Measurements from ENCODE around the gene GSS. TPM values are rescaled to one million over a fixed set of nuclear protein-coding genes. Genes with fewer than 3 reads are reported as not detected.
"Not testable (repeated sequence)": the region's sequence is repeated elsewhere in the genome, so short reads cannot be mapped to it uniquely, and the experiment has no call there.

Gene GSS
- total and polyA plus RNA-seq, 2 donors, result 32.0 to 40.0 TPM

GRCh38 chr20:34888468-34888867 is 67.1 kb downstream of the GSS start:
- 57% methylated on average over 1 of the region's 1 CpG for WGBS
- no peak for DNase-seq (ENCODE audit: low read depth in 6 of 9, low spot score in 9 of 9)
- Histone ChIP-seq H3K27ac (ENCODE audit: low read depth in 1 of 2, low read length in 1 of 2) (no peak overlapping the region), H3K4me1 (ENCODE audit: control insufficient read depth in 2 of 2, insufficient read depth in 2 of 2, low read length in 2 of 2) (peaks cover 6 to 13% of the 10 kb centered on the region in 2 donors), H3K9me3 (ENCODE audit: control insufficient read depth in 2 of 2, insufficient read depth in 1 of 2, low read length in 1 of 2) (no peaks in the 10 kb centered on the region), H3K36me3 (ENCODE audit: control insufficient read depth in 2 of 2, insufficient read depth in 2 of 2, low read length in 1 of 2) (no peaks in the 10 kb centered on the region), H3K27me3 (ENCODE audit: control insufficient read depth in 2 of 2, insufficient read depth in 1 of 2, low read length in 1 of 2) (no peaks in the 10 kb centered on the region), H3K4me3 (ENCODE audit: low read length in 2 of 2) (no peak overlapping the region)

DNA sequence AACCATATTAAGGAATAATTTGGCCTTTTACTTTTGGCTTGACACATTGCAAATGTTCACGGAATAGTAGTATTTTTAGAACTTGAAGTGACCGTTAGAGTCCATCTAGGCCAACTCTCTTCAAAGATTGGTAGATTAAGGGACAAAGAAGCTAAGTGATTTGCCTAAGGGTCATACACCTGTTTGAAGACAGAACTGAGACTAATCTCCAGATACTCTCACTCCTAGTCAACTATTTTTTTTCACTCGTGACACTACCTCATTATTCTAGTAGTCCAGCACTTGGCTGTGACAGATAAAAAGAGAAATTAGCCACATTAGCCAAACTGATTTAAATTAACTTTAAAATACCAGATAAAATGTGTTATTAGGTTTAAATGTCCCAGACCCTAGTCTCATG is 68.6 kb downstream of the GSS start:
- DNase-seq (ENCODE audit: low read depth in 6 of 9, low spot score in 9 of 9), result no peak
- Histone ChIP-seq H3K4me3 (ENCODE audit: low read length in 2 of 2) (no peak overlapping the region), H3K9me3 (ENCODE audit: control insufficient read depth in 2 of 2, insufficient read depth in 1 of 2, low read length in 1 of 2) (no peaks in the 10 kb centered on the region), H3K27ac (ENCODE audit: low read depth in 1 of 2, low read length in 1 of 2) (no peak overlapping the region), H3K4me1 (ENCODE audit: control insufficient read depth in 2 of 2, insufficient read depth in 2 of 2, low read length in 2 of 2) (peaks cover 5 to 12% of the 10 kb centered on the region in 2 donors), H3K36me3 (ENCODE audit: control insufficient read depth in 2 of 2, insufficient read depth in 2 of 2, low read length in 1 of 2) (no peaks in the 10 kb centered on the region), H3K27me3 (ENCODE audit: control insufficient read depth in 2 of 2, insufficient read depth in 1 of 2, low read length in 1 of 2) (no peaks in the 10 kb centered on the region)
- 64% methylated on average over 3 of the region's 3 CpGs for WGBS

GRCh38 chr20:34886122-34886521 is 69.5 kb downstream of the GSS start:
- peaks cover 0 to 3% of the 10 kb centered on the region in 2 donors for H3K4me1 ChIP-seq (ENCODE audit: control insufficient read depth in 2 of 2, insufficient read depth in 2 of 2, low read length in 2 of 2)
- no peak overlapping the region for H3K27ac ChIP-seq (ENCODE audit: low read depth in 1 of 2, low read length in 1 of 2)
- DNase-seq (ENCODE audit: low read depth in 6 of 9, low spot score in 9 of 9), result no peak
- WGBS, result 96% methylated on average over 3 of the region's 3 CpGs
- no peaks in the 10 kb centered on the region for H3K9me3 ChIP-seq (ENCODE audit: control insufficient read depth in 2 of 2, insufficient read depth in 1 of 2, low read length in 1 of 2)
- no peaks in the 10 kb centered on the region for H3K27me3 ChIP-seq (ENCODE audit: control insufficient read depth in 2 of 2, insufficient read depth in 1 of 2, low read length in 1 of 2)
- H3K4me3 ChIP-seq (ENCODE audit: low read length in 2 of 2), result no peak overlapping the region
- H3K36me3 ChIP-seq (ENCODE audit: control insufficient read depth in 2 of 2, insufficient read depth in 2 of 2, low read length in 1 of 2), result no peaks in the 10 kb centered on the region

DNA sequence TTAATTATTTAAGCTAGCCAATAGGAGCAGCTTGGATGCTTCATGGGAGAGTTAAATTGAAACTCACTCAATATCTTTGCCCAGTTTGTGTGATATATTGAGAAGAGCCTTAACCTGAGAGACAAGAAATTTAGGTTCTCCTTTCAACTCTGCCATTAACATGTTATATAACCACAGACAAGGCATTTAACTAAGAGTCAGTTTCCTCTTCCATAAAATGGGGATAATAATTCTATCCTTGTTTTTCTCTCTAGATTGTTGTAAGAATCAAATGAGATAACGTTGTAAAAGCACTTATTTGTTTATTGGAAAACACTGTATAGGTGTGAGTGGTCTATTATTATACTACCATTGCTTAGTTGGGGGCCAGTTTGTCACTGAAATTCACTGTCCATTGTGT is 71.3 kb downstream of the GSS start:
- no peaks in the 10 kb centered on the region for H3K4me1 ChIP-seq (ENCODE audit: control insufficient read depth in 2 of 2, insufficient read depth in 2 of 2, low read length in 2 of 2)
- no peaks in the 10 kb centered on the region for H3K9me3 ChIP-seq (ENCODE audit: control insufficient read depth in 2 of 2, insufficient read depth in 1 of 2, low read length in 1 of 2)
- no peak overlapping the region for H3K27ac ChIP-seq (ENCODE audit: low read depth in 1 of 2, low read length in 1 of 2)
- H3K36me3 ChIP-seq (ENCODE audit: control insufficient read depth in 2 of 2, insufficient read depth in 2 of 2, low read length in 1 of 2), result no peaks in the 10 kb centered on the region
- 97% methylated on average over 1 of the region's 1 CpG for WGBS
- no peak overlapping the region for H3K4me3 ChIP-seq (ENCODE audit: low read length in 2 of 2)
- no peaks in the 10 kb centered on the region for H3K27me3 ChIP-seq (ENCODE audit: control insufficient read depth in 2 of 2, insufficient read depth in 1 of 2, low read length in 1 of 2)
- no peak for DNase-seq (ENCODE audit: low read depth in 6 of 9, low spot score in 9 of 9)

- Histone ChIP-seq H3K27me3 (ENCODE audit: control insufficient read depth in 2 of 2, insufficient read depth in 1 of 2, low read length in 1 of 2) (no peaks in the 10 kb centered on the region), H3K9me3 (ENCODE audit: control insufficient read depth in 2 of 2, insufficient read depth in 1 of 2, low read length in 1 of 2) (no peaks in the 10 kb centered on the region), H3K27ac (ENCODE audit: low read depth in 1 of 2, low read length in 1 of 2) (no peak overlapping the region), H3K4me3 (ENCODE audit: low read length in 2 of 2) (no peak overlapping the region), H3K4me1 (ENCODE audit: control insufficient read depth in 2 of 2, insufficient read depth in 2 of 2, low read length in 2 of 2) (no peaks in the 10 kb centered on the region), H3K36me3 (ENCODE audit: control insufficient read depth in 2 of 2, insufficient read depth in 2 of 2, low read length in 1 of 2) (no peaks in the 10 kb centered on the region)
- 95% methylated on average over 4 of the region's 4 CpGs for WGBS
- DNase-seq (ENCODE audit: low read depth in 6 of 9, low spot score in 9 of 9), result no peak
Measured at GRCh38 chr20:34883809-34884208, 71.8 kb downstream of the GSS start.

- no peak overlapping the region for H3K27ac ChIP-seq (ENCODE audit: low read depth in 1 of 2, low read length in 1 of 2)
- no peaks in the 10 kb centered on the region for H3K4me1 ChIP-seq (ENCODE audit: control insufficient read depth in 2 of 2, insufficient read depth in 2 of 2, low read length in 2 of 2)
Measured at GRCh38 chr20:34883087-34883688, 72.4 kb downstream of the GSS start.

DNA sequence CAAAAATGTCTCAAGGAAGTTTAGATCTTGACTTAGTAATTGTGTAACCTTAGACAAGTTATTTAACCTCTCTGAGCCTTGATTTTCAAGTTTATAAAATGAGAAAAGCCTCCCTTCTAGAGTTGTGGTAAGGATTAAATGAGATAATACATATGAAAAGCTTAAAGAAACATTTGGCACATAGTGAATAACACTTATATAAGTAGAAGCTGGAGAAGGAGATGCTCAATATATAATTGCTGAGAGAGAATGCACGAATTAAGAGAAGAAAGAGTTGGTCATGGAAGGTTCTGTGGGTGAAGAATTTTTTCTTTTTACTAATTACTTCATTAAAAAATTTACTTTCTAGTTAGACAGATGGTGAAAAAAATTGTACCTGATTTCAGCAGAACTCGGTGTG is 73.9 kb downstream of the GSS start:
- DNase-seq (ENCODE audit: low read depth in 6 of 9, low spot score in 9 of 9), result no peak
- no peak overlapping the region for H3K27ac ChIP-seq (ENCODE audit: low read depth in 1 of 2, low read length in 1 of 2)
- H3K36me3 ChIP-seq (ENCODE audit: control insufficient read depth in 2 of 2, insufficient read depth in 2 of 2, low read length in 1 of 2), result no peaks in the 10 kb centered on the region
- no peak overlapping the region for H3K4me3 ChIP-seq (ENCODE audit: low read length in 2 of 2)
- H3K9me3 ChIP-seq (ENCODE audit: control insufficient read depth in 2 of 2, insufficient read depth in 1 of 2, low read length in 1 of 2), result no peaks in the 10 kb centered on the region
- 49% methylated on average over 2 of the region's 2 CpGs for WGBS
- H3K27me3 ChIP-seq (ENCODE audit: control insufficient read depth in 2 of 2, insufficient read depth in 1 of 2, low read length in 1 of 2), result peaks cover under 1 to 12% of the 10 kb centered on the region in 2 donors
- H3K4me1 ChIP-seq (ENCODE audit: control insufficient read depth in 2 of 2, insufficient read depth in 2 of 2, low read length in 2 of 2), result peaks cover 0 to 5% of the 10 kb centered on the region in 2 donors

More at GRCh38 chr20:34883087-34883688, 72.4 kb downstream of the GSS start:
- Histone ChIP-seq H3K9me3 (ENCODE audit: control insufficient read depth in 2 of 2, insufficient read depth in 1 of 2, low read length in 1 of 2) (no peaks in the 10 kb centered on the region), H3K4me3 (ENCODE audit: low read length in 2 of 2) (no peak overlapping the region), H3K36me3 (ENCODE audit: control insufficient read depth in 2 of 2, insufficient read depth in 2 of 2, low read length in 1 of 2) (no peaks in the 10 kb centered on the region), H3K27me3 (ENCODE audit: control insufficient read depth in 2 of 2, insufficient read depth in 1 of 2, low read length in 1 of 2) (no peaks in the 10 kb centered on the region)
- no peak for DNase-seq (ENCODE audit: low read depth in 6 of 9, low spot score in 9 of 9)

DNA sequence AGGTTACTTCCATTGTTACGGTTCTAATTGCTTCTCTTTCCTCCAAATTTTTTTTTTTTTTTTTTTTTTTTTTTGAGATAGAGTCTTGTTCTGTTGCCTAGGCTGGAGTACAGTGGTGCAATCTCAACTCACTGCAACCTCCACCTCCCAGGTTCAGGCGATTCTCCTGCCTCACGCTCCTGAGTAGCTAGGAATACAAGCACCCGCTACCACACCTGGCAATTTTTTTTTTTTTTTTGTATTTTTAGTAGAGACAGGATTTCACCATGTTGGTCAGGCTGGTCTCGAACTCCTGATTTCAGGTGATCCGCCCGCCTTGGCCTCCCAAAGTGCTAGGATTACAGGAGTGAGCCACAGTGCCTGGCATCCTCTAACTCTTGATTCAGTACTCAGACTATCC is 74.6 kb downstream of the GSS start:
- not testable (repeated sequence) for H3K27ac ChIP-seq (ENCODE audit: low read depth in 1 of 2, low read length in 1 of 2); H3K9me3 ChIP-seq (ENCODE audit: control insufficient read depth in 2 of 2, insufficient read depth in 1 of 2, low read length in 1 of 2); DNase-seq (ENCODE audit: low read depth in 6 of 9, low spot score in 9 of 9); H3K36me3 ChIP-seq (ENCODE audit: control insufficient read depth in 2 of 2, insufficient read depth in 2 of 2, low read length in 1 of 2); H3K4me3 ChIP-seq (ENCODE audit: low read length in 2 of 2); H3K4me1 ChIP-seq (ENCODE audit: control insufficient read depth in 2 of 2, insufficient read depth in 2 of 2, low read length in 2 of 2)
- H3K27me3 ChIP-seq (ENCODE audit: control insufficient read depth in 2 of 2, insufficient read depth in 1 of 2, low read length in 1 of 2), result peaks cover 2 to 19% of the 10 kb centered on the region in 2 donors
- WGBS, result 83% methylated on average over 7 of the region's 7 CpGs

DNA sequence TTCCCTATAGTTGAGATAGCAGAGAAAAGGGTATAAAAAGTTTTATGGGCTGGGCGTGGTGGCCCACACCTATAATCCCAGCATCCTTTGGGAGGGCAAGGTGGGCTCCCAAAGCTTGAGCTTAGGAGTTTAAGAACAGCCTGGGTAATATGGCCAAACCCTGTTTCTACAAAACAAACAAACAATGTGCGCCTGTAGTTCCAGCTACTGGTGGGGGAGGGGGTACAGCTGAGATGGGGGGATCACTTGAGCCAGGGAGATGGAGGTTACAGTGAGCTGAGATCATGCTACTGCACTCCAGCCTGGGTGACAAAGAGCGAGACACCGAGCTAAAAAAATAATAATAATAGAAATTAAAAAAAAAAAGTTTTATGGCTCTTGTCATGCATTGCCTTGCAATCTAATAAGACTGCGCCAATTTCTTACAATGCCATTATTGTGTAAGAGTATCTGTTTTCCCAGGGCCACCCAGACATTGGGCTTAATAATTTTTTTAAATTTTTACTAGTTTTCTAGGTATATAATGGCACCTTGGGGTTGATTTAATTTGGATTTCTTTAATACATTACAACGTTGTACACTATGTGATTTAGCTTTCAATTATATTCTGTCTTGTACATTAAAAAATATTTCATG is 75.3 kb downstream of the GSS start:
- Histone ChIP-seq H3K4me1 (ENCODE audit: control insufficient read depth in 2 of 2, insufficient read depth in 2 of 2, low read length in 2 of 2) (peaks cover 4 to 14% of the 10 kb centered on the region in 2 donors), H3K27ac (ENCODE audit: low read depth in 1 of 2, low read length in 1 of 2) (no peak overlapping the region), H3K36me3 (ENCODE audit: control insufficient read depth in 2 of 2, insufficient read depth in 2 of 2, low read length in 1 of 2) (no peaks in the 10 kb centered on the region), H3K27me3 (ENCODE audit: control insufficient read depth in 2 of 2, insufficient read depth in 1 of 2, low read length in 1 of 2) (peaks cover 5 to 21% of the 10 kb centered on the region in 2 donors), H3K9me3 (ENCODE audit: control insufficient read depth in 2 of 2, insufficient read depth in 1 of 2, low read length in 1 of 2) (no peaks in the 10 kb centered on the region), H3K4me3 (ENCODE audit: low read length in 2 of 2) (no peak overlapping the region)
- no peak for DNase-seq (ENCODE audit: low read depth in 6 of 9, low spot score in 9 of 9)
- WGBS, result 97% methylated on average over 6 of the region's 6 CpGs

Measured in thymus (tissue), 11 donors.